Lung (tissue), 12 donors: ENCODE measurements around the gene MS4A15. TPM values are rescaled to one million over a fixed set of nuclear protein-coding genes. Genes with fewer than 3 reads are reported as not detected.

ENCODE experiments used
- ATAC-seq: fragments of 200-7000 bp; cut with Tn5 transposase; one replicate; pipeline ENCODE4 v1.9.1; 2020; ENCODE audit warnings: moderate number of reproducible peaks; ENCODE audit not compliant: insufficient read depth, low FRiP score
- DNase-seq, 3 donors: peaks; one replicate each; pipeline ENCODE4 v3.0.0-alpha.2; 2013 to 2017
- H3K27ac ChIP-seq, 2 donors: one replicate each; pipeline ENCODE4 v1.5.1; 2013; ENCODE audit warnings: mild to moderate bottlenecking in 2 of 2, moderate library complexity in 2 of 2, control low read depth in 1 of 2, inconsistent platforms in 1 of 2, low read depth in 1 of 2, low read length in 1 of 2
- H3K27me3 ChIP-seq, 3 donors: one replicate each; pipeline ENCODE4 v1.5.1; 2013; ENCODE audit warnings: low read length in 2 of 3; ENCODE audit not compliant: control insufficient read depth in 3 of 3, insufficient read depth in 3 of 3
- H3K36me3 ChIP-seq, 4 donors: one replicate each; pipeline ENCODE4 v1.5.1; 2013; ENCODE audit warnings: low read length in 4 of 4, mild to moderate bottlenecking in 1 of 4, moderate library complexity in 1 of 4; ENCODE audit not compliant: control insufficient read depth in 4 of 4, insufficient read depth in 4 of 4
- H3K4me1 ChIP-seq, 5 donors: one replicate each; pipeline ENCODE4 v1.5.1; 2013; ENCODE audit warnings: low read length in 5 of 5, mild to moderate bottlenecking in 2 of 5, moderate library complexity in 1 of 5; ENCODE audit not compliant: control insufficient read depth in 5 of 5, insufficient read depth in 5 of 5
- H3K4me3 ChIP-seq: one replicate; pipeline ENCODE4 v1.5.1; 2013; ENCODE audit warnings: mild to moderate bottlenecking, control low read depth, moderate library complexity
- H3K9ac ChIP-seq, 2 donors: one replicate each; pipeline ENCODE4 v1.5.1; 2013; ENCODE audit warnings: low read length in 2 of 2, control low read depth in 1 of 2; ENCODE audit not compliant: insufficient read depth in 1 of 2
- H3K9me3 ChIP-seq, 4 donors: one replicate each; pipeline ENCODE4 v1.5.1; 2013; ENCODE audit warnings: low read length in 3 of 4, mild to moderate bottlenecking in 1 of 4, moderate library complexity in 1 of 4; ENCODE audit not compliant: control insufficient read depth in 4 of 4, insufficient read depth in 3 of 4
- CTCF ChIP-seq: IDR thresholded peaks from 2 replicates; pipeline ENCODE4 v1.5.1; 2012; ENCODE audit warnings: mild to moderate bottlenecking; ENCODE audit errors: control extremely low read depth, extremely low read depth
- WGBS, 2 donors: extraction: QIAGEN DNeasy Blood & Tissue Kit; methylation state at CpG; one replicate each; pipeline ENCODE4 v1.1.7; 2013; 5-methylcytosine and 5-hydroxymethylcytosine counted together
- polyA plus RNA-seq, 2 donors: library from polyadenylated mRNA; stranded (reverse); fragments of 200-250 nt; gene quantifications; one replicate each; pipeline ENCODE4 v1.2.1, GENCODE V29; 2013
- total RNA-seq, 2 donors: library from RNA; depleted of rRNA in 1 of 2; stranded (reverse); fragments of >200 nt in 1 of 2; gene quantifications; one replicate each; pipeline ENCODE4 v1.2.1, GENCODE V29; 2014 to 2021
- donor health status: control.
- donor health status: control.
- donor health status: Bipolar disorder and iron deficiency.
- donor health status: healthy.
- donor health status: DM: yes; HTN: yes; CAD: no.

Gene MS4A15
- total and polyA plus RNA-seq, 4 donors, result 9.8 to 38.9 (median 26.8) TPM; not detected in 1

- Histone ChIP-seq H3K9ac (no peak overlapping the region), H3K4me1 (peaks cover 0 to 5% (median 0%) of the 10 kb centered on the region in 5 donors), H3K9me3 (peaks cover 0 to 3% (median 0%) of the 10 kb centered on the region in 4 donors), H3K27me3 (no peaks in the 10 kb centered on the region), H3K36me3 (no peaks in the 10 kb centered on the region), H3K4me3 (no peak overlapping the region), H3K27ac (no peak overlapping the region)
- WGBS, 2 donors, result 90 to 100% methylated on average over 2 of the region's 2 CpGs
- DNase-seq (no peak), ATAC-seq (no peak)
- no peak for TF ChIP-seq CTCF
These were observed 23.4 kb downstream of the MS4A15 start for GRCh38 chr11:60780065-60780464.

DNA sequence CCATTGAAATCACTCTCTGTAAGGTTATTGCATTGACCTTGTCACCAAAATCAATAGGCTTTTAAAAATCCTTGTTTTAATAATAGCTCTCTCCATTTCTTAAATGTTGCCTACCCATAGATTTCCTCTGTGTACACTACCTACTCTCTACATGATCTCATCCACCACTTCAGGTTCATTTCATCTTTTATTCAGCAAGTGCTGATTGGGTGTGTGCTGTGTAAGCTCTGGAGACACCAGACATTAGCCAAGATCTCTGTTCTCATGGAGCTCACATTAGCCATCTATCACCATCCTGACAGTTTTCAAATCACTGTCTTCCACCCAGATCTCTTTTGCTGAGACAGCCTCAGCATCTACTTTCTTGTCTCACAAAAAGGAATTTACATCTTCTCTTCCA is 24.1 kb downstream of the MS4A15 start:
- DNase-seq (no peak), ATAC-seq (no peak)
- no peak overlapping the region for H3K9ac ChIP-seq
- no peak for TF ChIP-seq CTCF
- no peaks in the 10 kb centered on the region for H3K27me3 ChIP-seq
- H3K27ac ChIP-seq, result no peak overlapping the region
- H3K4me1 ChIP-seq, result peaks cover 0 to 5% (median 0%) of the 10 kb centered on the region in 5 donors
- H3K4me3 ChIP-seq, result no peak overlapping the region
- H3K9me3 ChIP-seq, result peaks cover 0 to 3% (median 0%) of the 10 kb centered on the region in 4 donors
- no peaks in the 10 kb centered on the region for H3K36me3 ChIP-seq

DNA sequence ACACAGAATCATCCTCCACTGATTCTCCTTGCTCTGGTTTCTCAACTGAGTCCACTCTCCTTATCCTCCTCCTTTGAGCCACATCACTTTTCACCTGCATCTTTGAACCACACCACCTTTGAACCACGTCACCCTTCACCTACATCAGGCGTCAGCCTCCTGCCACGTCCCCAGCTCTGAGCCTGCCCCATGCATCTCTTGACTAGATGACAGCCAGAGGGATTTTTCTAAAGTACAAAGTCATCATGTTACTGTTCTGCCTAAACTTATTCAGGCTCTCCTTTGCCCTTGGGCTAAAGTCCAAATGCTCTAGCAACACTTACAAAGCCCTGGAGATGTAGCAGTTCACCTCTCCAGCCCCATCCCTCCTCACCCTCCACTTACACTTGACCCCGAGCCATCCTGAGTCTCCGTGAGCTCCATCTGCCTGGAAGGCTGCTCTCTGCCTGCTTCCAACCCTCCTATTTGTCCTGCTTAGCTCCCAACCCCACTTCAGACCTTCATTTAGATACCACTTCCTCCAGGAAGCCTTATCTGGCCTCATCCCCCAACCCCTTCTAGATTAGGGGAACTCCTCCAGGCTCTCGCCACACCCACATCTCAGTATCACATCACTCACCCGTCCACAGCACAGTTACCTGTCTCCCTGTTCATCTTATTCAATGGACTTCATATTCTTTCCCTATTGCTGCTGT is 24.8 kb downstream of the MS4A15 start:
- H3K9ac ChIP-seq, result no peak overlapping the region
- DNase-seq, result no peak
- ATAC-seq, result no peak
- H3K9me3 ChIP-seq, result peaks cover 0 to 3% (median 0%) of the 10 kb centered on the region in 4 donors
- H3K36me3 ChIP-seq, result no peaks in the 10 kb centered on the region
- H3K27me3 ChIP-seq, result peaks cover 0 to 3% (median 0%) of the 10 kb centered on the region in 3 donors
- no peak overlapping the region for H3K4me3 ChIP-seq
- TF ChIP-seq CTCF, result no peak
- no peak overlapping the region for H3K27ac ChIP-seq
- no peaks in the 10 kb centered on the region for H3K4me1 ChIP-seq
- WGBS, 2 donors, result 76 to 80% methylated on average over 7 of the region's 7 CpGs

DNA sequence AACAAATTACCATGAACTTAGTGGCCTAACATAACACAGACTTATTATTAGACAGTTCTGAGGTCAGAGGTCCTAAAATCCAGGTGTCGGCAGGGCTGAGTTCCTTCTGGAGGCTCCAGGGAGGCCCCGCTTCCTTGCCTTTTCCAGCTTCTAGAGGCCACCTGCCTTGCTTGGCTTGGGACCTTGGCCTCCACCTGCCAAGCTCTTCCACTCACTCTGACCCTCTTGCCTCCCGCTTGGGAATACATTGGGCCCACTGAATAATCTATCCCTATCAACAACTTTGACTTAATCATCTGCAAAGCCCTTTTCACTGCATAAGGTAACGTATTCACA is 25.3 kb downstream of the MS4A15 start:
- peaks cover 0 to 3% (median 0%) of the 10 kb centered on the region in 4 donors for H3K9me3 ChIP-seq
- H3K9ac ChIP-seq, result no peak overlapping the region
- 93 to 99% methylated on average over 4 of the region's 4 CpGs for WGBS, 2 donors
- TF ChIP-seq CTCF, result no peak
- peaks cover 0 to 3% (median 0%) of the 10 kb centered on the region in 3 donors for H3K27me3 ChIP-seq
- ATAC-seq, result no peak
- H3K4me3 ChIP-seq, result no peak overlapping the region
- DNase-seq, result no peak
- no peaks in the 10 kb centered on the region for H3K36me3 ChIP-seq
- peaks cover 0 to 5% (median 0%) of the 10 kb centered on the region in 5 donors for H3K4me1 ChIP-seq
- no peak overlapping the region for H3K27ac ChIP-seq
